ENCODE data around the gene CCDC82.
A peak's percentile ranks its signal among the peaks of the same experiment; 100 is the strongest.

The CCDC82 gene

DNA sequence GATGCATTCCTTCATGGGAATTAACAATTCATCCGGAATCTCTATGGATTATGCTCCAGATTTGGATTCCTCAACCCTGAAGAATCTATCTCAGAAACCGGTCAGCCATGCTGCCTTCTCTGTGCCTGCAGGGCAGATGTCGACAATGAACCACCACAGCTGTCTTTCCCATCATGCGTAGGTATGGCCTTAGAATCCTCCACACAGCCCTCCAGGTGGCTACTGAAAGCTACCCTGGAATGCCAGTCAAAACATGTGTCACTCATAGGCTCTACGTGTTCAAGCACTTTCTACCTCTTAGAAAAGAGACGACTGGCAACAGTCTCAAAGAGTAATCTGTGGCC is 66.1 kb downstream of the CCDC82 start:
- no peak overlapping the region for H2AFZ ChIP-seq
- no peaks in the 10 kb centered on the region for H3K36me3 ChIP-seq (ENCODE audit: control insufficient read depth, insufficient read depth, low read length)
- no peak overlapping the region for H3K4me3 ChIP-seq (ENCODE audit: low read depth, low read length)
- no peak overlapping the region for H3K4me2 ChIP-seq (ENCODE audit: low read length)
- H3K9me3 ChIP-seq (ENCODE audit: control insufficient read depth, low read length) = no peaks in the 10 kb centered on the region
- peaks cover 4% of the 10 kb centered on the region for H3K4me1 ChIP-seq
- no peak overlapping the region for H3K9ac ChIP-seq
- TF ChIP-seq, protein P1, sequence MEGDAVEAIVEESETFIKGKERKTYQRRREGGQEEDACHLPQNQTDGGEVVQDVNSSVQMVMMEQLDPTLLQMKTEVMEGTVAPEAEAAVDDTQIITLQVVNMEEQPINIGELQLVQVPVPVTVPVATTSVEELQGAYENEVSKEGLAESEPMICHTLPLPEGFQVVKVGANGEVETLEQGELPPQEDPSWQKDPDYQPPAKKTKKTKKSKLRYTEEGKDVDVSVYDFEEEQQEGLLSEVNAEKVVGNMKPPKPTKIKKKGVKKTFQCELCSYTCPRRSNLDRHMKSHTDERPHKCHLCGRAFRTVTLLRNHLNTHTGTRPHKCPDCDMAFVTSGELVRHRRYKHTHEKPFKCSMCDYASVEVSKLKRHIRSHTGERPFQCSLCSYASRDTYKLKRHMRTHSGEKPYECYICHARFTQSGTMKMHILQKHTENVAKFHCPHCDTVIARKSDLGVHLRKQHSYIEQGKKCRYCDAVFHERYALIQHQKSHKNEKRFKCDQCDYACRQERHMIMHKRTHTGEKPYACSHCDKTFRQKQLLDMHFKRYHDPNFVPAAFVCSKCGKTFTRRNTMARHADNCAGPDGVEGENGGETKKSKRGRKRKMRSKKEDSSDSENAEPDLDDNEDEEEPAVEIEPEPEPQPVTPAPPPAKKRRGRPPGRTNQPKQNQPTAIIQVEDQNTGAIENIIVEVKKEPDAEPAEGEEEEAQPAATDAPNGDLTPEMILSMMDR (IDR thresholded peaks at IDR 0.05) = no peak
- no peak overlapping the region for H3K27ac ChIP-seq
- no peaks in the 10 kb centered on the region for H3K27me3 ChIP-seq (ENCODE audit: control insufficient read depth, insufficient read depth, low read length)
- peaks cover 2% of the 10 kb centered on the region for H3K79me2 ChIP-seq

DNA sequence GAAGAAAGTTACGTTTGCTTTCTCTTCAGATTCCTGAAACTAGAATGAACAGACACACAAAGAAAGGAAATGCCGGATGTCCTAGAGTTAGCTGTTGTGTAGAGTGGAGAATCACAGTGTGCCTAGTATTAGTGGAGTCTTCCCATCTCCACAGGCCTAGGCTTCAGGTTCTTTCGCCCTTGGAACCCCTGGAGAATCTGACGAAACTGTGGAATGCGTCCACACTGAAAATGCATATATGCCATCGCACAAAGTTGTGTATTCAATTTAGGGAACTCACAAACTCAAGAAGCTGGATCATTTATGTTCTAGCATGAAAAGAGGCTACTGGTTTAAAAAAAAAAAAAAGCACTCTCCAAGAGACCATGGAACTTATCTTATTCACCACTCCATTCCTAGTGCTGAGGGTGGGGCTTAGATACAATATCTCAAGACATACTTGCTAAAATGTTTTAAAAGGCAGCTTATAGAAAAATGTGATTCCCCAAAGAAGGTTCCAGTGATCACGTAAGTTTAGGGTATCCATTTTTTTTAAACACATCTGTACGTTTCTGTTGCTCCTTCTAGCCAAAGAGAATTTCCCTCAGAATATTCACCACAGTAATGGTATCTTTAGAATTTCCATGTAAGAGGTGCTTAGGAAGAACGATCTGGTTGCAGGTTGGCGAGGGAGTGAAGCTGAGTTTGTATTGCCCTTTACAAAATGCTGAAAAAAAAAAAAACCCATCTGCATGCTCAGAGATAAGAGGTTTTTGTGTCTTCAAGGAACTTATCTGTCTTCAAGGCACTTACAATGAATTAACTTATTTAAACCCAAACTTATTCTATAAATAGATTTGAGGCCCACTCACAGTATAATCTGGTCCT is 66.7 kb downstream of the CCDC82 start:
- Histone ChIP-seq H3K36me3 (ENCODE audit: control insufficient read depth, insufficient read depth, low read length) (no peaks in the 10 kb centered on the region), H3K4me3 (ENCODE audit: low read depth, low read length) (no peak overlapping the region), H3K4me2 (ENCODE audit: low read length) (no peak overlapping the region), H2AFZ (no peak overlapping the region), H3K9me3 (ENCODE audit: control insufficient read depth, low read length) (no peaks in the 10 kb centered on the region), H3K27ac (no peak overlapping the region), H3K4me1 (peaks cover 10% of the 10 kb centered on the region), H3K9ac (no peak overlapping the region), H3K79me2 (peaks cover 2% of the 10 kb centered on the region), H3K27me3 (ENCODE audit: control insufficient read depth, insufficient read depth, low read length) (no peaks in the 10 kb centered on the region)
- TF ChIP-seq, protein P1 (IDR thresholded peaks at IDR 0.05) = no peak

DNA sequence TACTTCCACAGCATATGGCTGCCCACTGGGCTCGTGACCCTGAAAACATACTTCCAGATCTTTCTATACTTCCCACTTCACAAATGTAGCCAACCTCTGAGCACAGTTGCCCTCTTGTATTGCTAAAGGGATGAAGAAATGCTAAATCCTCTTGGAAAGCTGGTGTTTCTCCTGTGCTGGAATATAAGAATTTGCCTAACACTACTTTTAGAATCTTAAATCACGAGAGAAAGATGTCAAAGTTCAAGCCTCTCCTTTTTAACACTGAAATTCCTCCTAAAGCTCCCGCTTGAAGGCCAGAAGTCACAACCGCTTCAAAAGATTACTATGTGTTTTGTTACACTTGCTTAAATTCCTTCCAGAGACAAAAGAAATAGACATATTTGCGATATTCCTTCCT is 68.6 kb downstream of the CCDC82 start:
- H2AFZ ChIP-seq = no peak overlapping the region
- no peaks in the 10 kb centered on the region for H3K9me3 ChIP-seq (ENCODE audit: control insufficient read depth, low read length)
- no peaks in the 10 kb centered on the region for H3K36me3 ChIP-seq (ENCODE audit: control insufficient read depth, insufficient read depth, low read length)
- no peak overlapping the region for H3K27ac ChIP-seq
- no peak overlapping the region for H3K9ac ChIP-seq
- TF ChIP-seq, protein P1 (IDR thresholded peaks at IDR 0.05) = no peak
- H3K4me1 ChIP-seq = peaks cover 19% of the 10 kb centered on the region
- H3K4me3 ChIP-seq (ENCODE audit: low read depth, low read length) = no peak overlapping the region
- no peak overlapping the region for H3K4me2 ChIP-seq (ENCODE audit: low read length)
- peaks cover 5% of the 10 kb centered on the region for H3K79me2 ChIP-seq
- H3K27me3 ChIP-seq (ENCODE audit: control insufficient read depth, insufficient read depth, low read length) = no peaks in the 10 kb centered on the region

DNA sequence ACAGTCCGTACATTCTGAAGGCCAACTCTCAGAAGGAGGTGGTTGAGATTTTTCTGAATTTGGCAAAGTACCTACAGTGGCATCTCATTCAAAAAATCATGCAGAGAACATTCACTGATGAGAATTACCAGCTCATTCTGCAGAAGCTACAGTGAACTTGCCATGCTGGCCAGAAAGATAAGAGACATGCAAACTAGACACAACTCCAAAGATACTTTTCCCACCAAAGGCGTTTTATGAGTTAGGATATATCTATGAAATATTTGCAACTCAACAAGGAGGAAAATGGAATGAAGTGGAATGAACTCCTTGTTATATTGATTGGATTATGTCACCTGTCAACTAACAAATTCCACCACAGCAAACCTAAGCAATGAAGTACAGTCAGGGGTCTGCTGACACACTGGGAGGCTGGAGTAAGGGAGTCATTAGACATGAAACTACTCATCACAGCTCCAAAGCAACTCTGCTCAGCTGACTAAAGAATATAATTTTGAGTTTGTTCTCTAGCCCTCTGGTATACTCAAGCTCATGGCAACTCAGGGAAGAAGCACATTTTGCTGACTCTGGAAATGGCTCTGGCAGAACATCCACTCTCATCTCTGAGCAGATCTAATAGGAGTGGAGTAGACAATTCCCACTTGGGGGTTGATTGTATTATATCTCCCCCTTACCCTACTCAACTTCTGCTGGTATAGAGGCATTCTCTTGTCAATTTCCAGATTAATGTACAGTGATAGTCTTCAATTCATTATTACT is 69.6 kb downstream of the CCDC82 start:
- H3K27me3 ChIP-seq (ENCODE audit: control insufficient read depth, insufficient read depth, low read length) = no peaks in the 10 kb centered on the region
- no peak overlapping the region for H3K4me2 ChIP-seq (ENCODE audit: low read length)
- H3K79me2 ChIP-seq = peaks cover 10% of the 10 kb centered on the region
- no peaks in the 10 kb centered on the region for H3K36me3 ChIP-seq (ENCODE audit: control insufficient read depth, insufficient read depth, low read length)
- peaks cover 19% of the 10 kb centered on the region for H3K4me1 ChIP-seq
- H2AFZ ChIP-seq = no peak overlapping the region
- no peak overlapping the region for H3K4me3 ChIP-seq (ENCODE audit: low read depth, low read length)
- H3K9ac ChIP-seq = no peak overlapping the region
- H3K9me3 ChIP-seq (ENCODE audit: control insufficient read depth, low read length) = no peaks in the 10 kb centered on the region
- H3K27ac ChIP-seq = peak overlapping the region; percentile 24
- TF ChIP-seq, protein P1 (IDR thresholded peaks at IDR 0.05) = no peak

All from parathyroid adenoma (tissue), 2 donors.